Glutamatergic neuron (in vitro differentiated cells): ENCODE data around the gene SHROOM2. TPM values are rescaled to one million over a fixed set of nuclear protein-coding genes. Genes with fewer than 3 reads are reported as not detected.
A peak's percentile ranks its signal among the peaks of the same experiment; 100 is the strongest.
"Not testable (repeated sequence)": the region's sequence is repeated elsewhere in the genome, so short reads cannot be mapped to it uniquely, and the experiment has no call there.

ENCODE experiments used
- DNase-seq: peaks from one replicate; pipeline ENCODE4 v3.0.0; 2022
- H3K27ac Mint-ChIP-seq: one replicate; pipeline ENCODE4 v1.8.0; 2020; ENCODE audit warnings: mild to moderate bottlenecking, mixed read lengths, inconsistent platforms; ENCODE audit not compliant: unreplicated experiment
- H3K27me3 Mint-ChIP-seq: one replicate; pipeline ENCODE4 v1.8.0; 2020; ENCODE audit warnings: mild to moderate bottlenecking, moderate library complexity, mixed read lengths, inconsistent platforms; ENCODE audit not compliant: unreplicated experiment
- H3K36me3 Mint-ChIP-seq: one replicate; pipeline ENCODE4 v1.8.0; 2020; ENCODE audit warnings: mild to moderate bottlenecking, mixed read lengths, inconsistent platforms; ENCODE audit not compliant: unreplicated experiment
- H3K4me1 Mint-ChIP-seq: one replicate; pipeline ENCODE4 v1.8.0; 2020; ENCODE audit warnings: mild to moderate bottlenecking, low read depth, mixed read lengths, inconsistent platforms; ENCODE audit not compliant: unreplicated experiment
- H3K4me3 Mint-ChIP-seq: one replicate; pipeline ENCODE4 v1.8.0; 2020; ENCODE audit warnings: mild to moderate bottlenecking, mixed read lengths, inconsistent platforms; ENCODE audit not compliant: unreplicated experiment
- H3K9me3 Mint-ChIP-seq: one replicate; pipeline ENCODE4 v1.8.0; 2020; ENCODE audit warnings: mild to moderate bottlenecking, moderate library complexity, mixed read lengths, inconsistent platforms; ENCODE audit not compliant: unreplicated experiment
- total RNA-seq: library from RNA; stranded (reverse); fragmentation: NEBNext Ultra II Directional; extraction: Animal tissue kit (Norgen Biotek cat#: 25700); gene quantifications from one replicate; pipeline ENCODE4 v1.2.1, GENCODE V29; 2021; ENCODE audit not compliant: unreplicated experiment
- TF ChIP-seq, protein P1 (sequence below): fragments of 200-600 bp; sonication (generic); IDR thresholded peaks from one replicate; pipeline ENCODE4 v1.5.0; 2021; ENCODE audit not compliant: partially characterized antibody, unreplicated experiment

SHROOM2 gene
- total RNA-seq, 1 donor from 2014 or later = 3.1 TPM

- Mint-ChIP-seq H3K4me3 (no peak overlapping the region), H3K4me1 (no peaks in the 10 kb centered on the region), H3K27ac (no peak overlapping the region), H3K27me3 (no peaks in the 10 kb centered on the region), H3K36me3 (no peaks in the 10 kb centered on the region), H3K9me3 (no peaks in the 10 kb centered on the region)
- no peak for DNase-seq
- TF ChIP-seq, protein P1, sequence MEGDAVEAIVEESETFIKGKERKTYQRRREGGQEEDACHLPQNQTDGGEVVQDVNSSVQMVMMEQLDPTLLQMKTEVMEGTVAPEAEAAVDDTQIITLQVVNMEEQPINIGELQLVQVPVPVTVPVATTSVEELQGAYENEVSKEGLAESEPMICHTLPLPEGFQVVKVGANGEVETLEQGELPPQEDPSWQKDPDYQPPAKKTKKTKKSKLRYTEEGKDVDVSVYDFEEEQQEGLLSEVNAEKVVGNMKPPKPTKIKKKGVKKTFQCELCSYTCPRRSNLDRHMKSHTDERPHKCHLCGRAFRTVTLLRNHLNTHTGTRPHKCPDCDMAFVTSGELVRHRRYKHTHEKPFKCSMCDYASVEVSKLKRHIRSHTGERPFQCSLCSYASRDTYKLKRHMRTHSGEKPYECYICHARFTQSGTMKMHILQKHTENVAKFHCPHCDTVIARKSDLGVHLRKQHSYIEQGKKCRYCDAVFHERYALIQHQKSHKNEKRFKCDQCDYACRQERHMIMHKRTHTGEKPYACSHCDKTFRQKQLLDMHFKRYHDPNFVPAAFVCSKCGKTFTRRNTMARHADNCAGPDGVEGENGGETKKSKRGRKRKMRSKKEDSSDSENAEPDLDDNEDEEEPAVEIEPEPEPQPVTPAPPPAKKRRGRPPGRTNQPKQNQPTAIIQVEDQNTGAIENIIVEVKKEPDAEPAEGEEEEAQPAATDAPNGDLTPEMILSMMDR = no peak
These were observed 26.9 kb upstream of the SHROOM2 start for GRCh38 chrX:9759337-9759736.

GRCh38 chrX:9765072-9765736 lies 21.0 kb upstream of the SHROOM2 start:
- H3K36me3 Mint-ChIP-seq = no peaks in the 10 kb centered on the region
- peak overlapping the region; percentile 52 for H3K4me3 Mint-ChIP-seq
- peak; percentile 26 for DNase-seq
- no peaks in the 10 kb centered on the region for H3K27me3 Mint-ChIP-seq
- H3K4me1 Mint-ChIP-seq = peaks cover 7% of the 10 kb centered on the region
- H3K27ac Mint-ChIP-seq = no peak overlapping the region
- TF ChIP-seq, protein P1 = no peak
- no peaks in the 10 kb centered on the region for H3K9me3 Mint-ChIP-seq

GRCh38 chrX:9765737-9766097 lies 20.5 kb upstream of the SHROOM2 start, which contains the start of gene GPR143:
GPR143 (minus strand) TSS chrX:9765847; CDS start chrX:9765817, 30 bp downstream.
- Mint-ChIP-seq H3K9me3 (no peaks in the 10 kb centered on the region), H3K36me3 (no peaks in the 10 kb centered on the region), H3K27ac (no peak within 1 kb of the TSS), H3K4me1 (peaks cover 7% of the 10 kb centered on the region), H3K4me3 (peak within 1 kb of the TSS; percentile 52), H3K27me3 (no peaks in the 10 kb centered on the region)
- TF ChIP-seq, protein P1 = no peak
- DNase-seq = no peak

GRCh38 chrX:9767375-9767774 lies 18.9 kb upstream of the SHROOM2 start:
- DNase-seq = no peak
- H3K9me3 Mint-ChIP-seq = no peaks in the 10 kb centered on the region
- no peaks in the 10 kb centered on the region for H3K36me3 Mint-ChIP-seq
- TF ChIP-seq, protein P1 = no peak
- peak overlapping the region; percentile 8 for H3K27ac Mint-ChIP-seq
- H3K4me3 Mint-ChIP-seq = no peak overlapping the region
- no peaks in the 10 kb centered on the region for H3K27me3 Mint-ChIP-seq
- peaks cover 7% of the 10 kb centered on the region for H3K4me1 Mint-ChIP-seq

- DNase-seq, H3K36me3 Mint-ChIP-seq, H3K4me3 Mint-ChIP-seq, H3K27me3 Mint-ChIP-seq, H3K9me3 Mint-ChIP-seq, H3K4me1 Mint-ChIP-seq, H3K27ac Mint-ChIP-seq: not testable (repeated sequence)
These were observed 17.8 kb upstream of the SHROOM2 start for GRCh38 chrX:9768321-9768839.
